ENCODE results near the gene MVK.

- TF ChIP-seq CTCF (IDR thresholded peaks at IDR 0.05; ENCODE audit: poor library complexity) (no peak), EZH2 (IDR thresholded peaks at IDR 0.05; ENCODE audit: borderline replicate concordance) (no peak), EZH2phosphoT487 (IDR thresholded peaks at IDR 0.05; ENCODE audit: low read depth, severe bottlenecking, unreplicated experiment) (no peak)
Measured at GRCh38 chr12:109618082-109618481, 44.5 kb downstream of the MVK start.
